SK-N-DZ (cell line): Measurements from ENCODE around the gene MTHFD1. TPM values are rescaled to one million over a fixed set of nuclear protein-coding genes. Genes with fewer than 3 reads are reported as not detected.
"Not testable (repeated sequence)": the region's sequence is repeated elsewhere in the genome, so short reads cannot be mapped to it uniquely, and the experiment has no call there.

Experiments used
- DNase-seq: peaks from one replicate; pipeline ENCODE4 v3.0.0-alpha.2; 2015; ENCODE audit warnings: low spot score
- polyA plus RNA-seq, 2 experiments: library from polyadenylated mRNA; depleted of rRNA; stranded (reverse); fragments of >200 nt; gene quantifications; 2 replicates each; pipeline ENCODE4 v1.2.3, GENCODE V29; 2014

MTHFD1 gene
- polyA plus RNA-seq (2014; cell fraction: cytosol; rRNA removed), result 39.6 and 50.8 TPM in 2 replicates
- 74.0 and 110 TPM in 2 replicates for polyA plus RNA-seq (2014; cell fraction: nucleus; rRNA removed)

GRCh38 chr14:64387782-64388532 lies at the start of gene MTHFD1:
Gene MTHFD1 (plus strand): TSS chr14:64388353. CDS start chr14:64388428, 75 bp downstream.
- peak; percentile 99 for DNase-seq

- peak; percentile 99 for DNase-seq
Observed at GRCh38 chr14:64338616-64339316, 49.4 kb upstream of the MTHFD1 start.

GRCh38 chr14:64340560-64341196 lies 47.5 kb upstream of the MTHFD1 start:
- DNase-seq, result peak; percentile 7

GRCh38 chr14:64347748-64348147 lies 40.4 kb upstream of the MTHFD1 start:
- DNase-seq, result no peak

GRCh38 chr14:64349741-64350490 lies 38.2 kb upstream of the MTHFD1 start:
- no peak for DNase-seq

- DNase-seq, result no peak
Observed at GRCh38 chr14:64363265-64363846, 24.8 kb upstream of the MTHFD1 start.

- DNase-seq, result no peak
Observed at GRCh38 chr14:64364907-64365306, 23.2 kb upstream of the MTHFD1 start.

GRCh38 chr14:64365358-64365889 lies 22.7 kb upstream of the MTHFD1 start:
- not testable (repeated sequence) for DNase-seq

GRCh38 chr14:64369201-64369600 lies 19.0 kb upstream of the MTHFD1 start:
- DNase-seq, result no peak

GRCh38 chr14:64387232-64387781 lies 846 bp upstream of the MTHFD1 start:
- DNase-seq, result peak; percentile 62

- peak; percentile 17 for DNase-seq
Observed at GRCh38 chr14:64388533-64389285, 556 bp downstream of the MTHFD1 start.

GRCh38 chr14:64391113-64391725 lies 3.1 kb downstream of the MTHFD1 start:
- DNase-seq, result no peak

GRCh38 chr14:64391986-64392385 lies 3.8 kb downstream of the MTHFD1 start:
- DNase-seq, result no peak

- DNase-seq, result not testable (repeated sequence)
Observed at GRCh38 chr14:64393189-64393726, 5.1 kb downstream of the MTHFD1 start.

GRCh38 chr14:64394423-64394822 lies 6.3 kb downstream of the MTHFD1 start:
- DNase-seq, result no peak

- no peak for DNase-seq
Observed at GRCh38 chr14:64394977-64395633, 7.0 kb downstream of the MTHFD1 start.

GRCh38 chr14:64400829-64401459 lies 12.8 kb downstream of the MTHFD1 start:
- no peak for DNase-seq

- DNase-seq, result no peak
Observed at GRCh38 chr14:64401949-64402348, 13.8 kb downstream of the MTHFD1 start.
